HG03342 (cell line): ENCODE data around the gene KAZN.
"Not testable (repeated sequence)": the region's sequence is repeated elsewhere in the genome, so short reads cannot be mapped to it uniquely, and the experiment has no call there.

ENCODE experiments used
- ATAC-seq: cut with Tn5 transposase; IDR thresholded peaks from one replicate; pipeline ENCODE4 v1.9.1; 2021; ENCODE audit warnings: mild to moderate bottlenecking, moderate library complexity; ENCODE audit not compliant: unreplicated experiment

KAZN gene

DNA sequence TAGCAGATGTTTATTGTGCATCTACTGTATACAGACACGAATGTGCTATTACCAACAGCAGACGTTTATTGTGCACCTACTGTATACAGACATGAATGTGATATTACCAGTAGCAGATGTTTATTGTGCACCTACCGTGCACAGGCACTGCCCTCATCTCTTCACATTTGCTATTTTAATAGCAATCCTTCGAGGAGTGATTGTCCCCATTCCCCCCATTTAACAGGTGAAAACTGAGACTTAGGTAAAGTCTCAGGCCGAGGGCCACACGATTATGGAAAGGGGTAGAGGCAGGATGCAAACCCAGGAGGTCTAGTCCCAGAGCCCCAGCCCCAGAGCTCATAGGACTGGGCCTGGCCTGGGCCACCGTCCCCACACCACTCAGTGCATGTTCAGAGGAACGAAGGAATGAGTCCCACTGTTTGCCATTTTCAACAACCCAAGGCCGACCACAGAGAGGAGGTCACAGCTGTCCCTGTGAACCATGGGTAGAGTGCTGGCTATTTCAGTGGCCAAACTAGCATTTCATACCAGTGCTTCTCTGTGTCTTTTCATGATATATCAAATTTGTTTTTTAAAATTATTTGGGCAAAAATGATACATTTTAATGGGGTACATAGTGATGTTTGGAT is 440.6 kb downstream of the KAZN start:
- ATAC-seq, result no peak

DNA sequence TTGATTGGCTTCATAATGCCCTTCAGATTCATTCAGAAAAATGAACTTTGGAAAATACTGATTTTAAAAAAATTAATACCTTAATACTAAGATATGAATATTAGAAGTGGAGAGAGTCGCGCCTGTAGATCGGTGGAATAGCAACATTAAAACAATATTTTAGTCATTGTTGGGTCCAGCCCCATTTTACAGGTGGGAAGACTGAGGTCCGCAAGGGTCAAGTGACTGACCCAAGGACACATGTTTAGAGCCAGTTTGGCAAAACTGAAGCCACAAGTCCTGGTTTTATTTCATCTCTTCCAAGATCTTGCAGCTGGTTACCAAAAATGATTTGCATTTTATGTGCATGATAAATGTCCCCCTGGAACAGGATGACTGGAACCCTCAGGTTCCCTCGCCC is 441.4 kb downstream of the KAZN start:
- ATAC-seq, result no peak

DNA sequence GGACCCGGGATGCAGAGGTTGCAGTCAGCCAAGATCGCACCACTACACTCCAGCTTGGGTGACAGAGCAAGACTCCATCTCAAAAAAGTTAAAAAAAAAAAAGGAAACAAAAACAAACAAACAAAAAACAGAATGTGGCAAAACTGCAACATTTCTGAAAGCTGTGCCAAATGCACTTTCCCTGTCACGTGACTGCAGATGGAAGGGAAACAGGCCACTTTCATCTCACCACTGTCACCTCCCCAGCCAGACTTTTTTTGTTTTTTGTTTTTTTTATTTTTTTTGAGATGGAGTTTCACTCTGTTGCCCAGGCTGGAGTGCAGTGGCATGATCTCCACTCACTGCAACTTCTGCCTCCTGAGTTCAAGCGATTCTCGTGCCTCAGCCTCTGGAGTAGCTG is 442.2 kb downstream of the KAZN start:
- not testable (repeated sequence) for ATAC-seq

DNA sequence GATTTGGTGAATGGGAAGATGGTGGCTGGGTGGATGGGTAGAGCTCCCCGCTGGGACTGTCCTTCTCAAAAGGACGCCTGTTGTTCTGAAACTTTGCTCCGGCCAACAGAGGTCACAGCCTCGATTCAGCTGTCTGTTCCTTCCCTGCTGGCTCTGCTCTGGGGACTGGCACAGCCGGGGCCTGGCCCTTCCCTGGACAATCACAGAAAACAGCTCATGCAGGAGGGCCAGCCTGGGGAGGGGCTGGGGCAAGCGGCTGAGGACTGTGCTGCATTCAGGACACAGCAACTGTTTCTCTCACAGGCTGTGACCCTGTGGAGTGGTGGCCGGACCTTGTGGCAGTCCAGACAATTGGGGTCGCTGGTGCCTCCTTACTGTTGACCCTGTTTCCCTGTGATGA is 444.4 kb downstream of the KAZN start:
- no peak for ATAC-seq

DNA sequence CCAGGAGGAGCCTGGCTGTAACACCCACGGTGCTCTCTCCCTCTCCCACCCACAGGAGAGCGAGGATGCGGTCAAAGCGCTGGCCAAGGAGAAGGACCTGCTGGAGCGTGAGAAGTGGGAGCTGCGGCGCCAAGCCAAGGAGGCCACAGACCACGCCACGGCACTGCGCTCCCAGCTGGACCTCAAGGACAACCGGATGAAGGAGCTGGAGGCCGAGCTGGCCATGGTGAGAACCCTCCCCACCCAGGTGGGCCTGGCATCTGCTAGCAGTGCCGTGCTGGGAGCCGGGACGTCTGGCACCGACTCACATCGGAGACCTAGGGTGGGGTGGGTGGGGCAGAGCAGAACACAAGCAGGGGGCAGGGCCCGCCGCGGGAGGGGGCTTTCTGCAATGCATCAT is 445.4 kb downstream of the KAZN start:
- ATAC-seq, result no peak

DNA sequence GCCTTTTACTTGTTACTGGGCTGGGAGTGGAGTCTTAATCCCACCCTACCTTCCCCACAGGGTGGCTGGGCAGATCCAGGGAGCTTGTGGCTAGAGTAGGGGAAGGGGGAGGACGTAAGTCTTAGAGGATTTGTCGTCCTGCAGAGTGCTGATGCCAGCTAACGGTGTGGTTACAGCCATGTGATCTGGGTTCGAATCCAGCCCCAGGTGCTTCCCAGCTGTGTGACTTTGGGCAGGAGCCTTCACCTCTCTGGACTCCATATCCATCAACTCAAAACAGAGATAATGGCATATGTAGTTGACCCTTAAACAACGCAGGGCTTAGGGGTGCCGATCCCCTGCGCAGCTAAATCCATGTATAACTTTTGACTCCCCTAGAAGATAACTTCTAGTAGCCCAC is 446.6 kb downstream of the KAZN start:
- no peak for ATAC-seq

DNA sequence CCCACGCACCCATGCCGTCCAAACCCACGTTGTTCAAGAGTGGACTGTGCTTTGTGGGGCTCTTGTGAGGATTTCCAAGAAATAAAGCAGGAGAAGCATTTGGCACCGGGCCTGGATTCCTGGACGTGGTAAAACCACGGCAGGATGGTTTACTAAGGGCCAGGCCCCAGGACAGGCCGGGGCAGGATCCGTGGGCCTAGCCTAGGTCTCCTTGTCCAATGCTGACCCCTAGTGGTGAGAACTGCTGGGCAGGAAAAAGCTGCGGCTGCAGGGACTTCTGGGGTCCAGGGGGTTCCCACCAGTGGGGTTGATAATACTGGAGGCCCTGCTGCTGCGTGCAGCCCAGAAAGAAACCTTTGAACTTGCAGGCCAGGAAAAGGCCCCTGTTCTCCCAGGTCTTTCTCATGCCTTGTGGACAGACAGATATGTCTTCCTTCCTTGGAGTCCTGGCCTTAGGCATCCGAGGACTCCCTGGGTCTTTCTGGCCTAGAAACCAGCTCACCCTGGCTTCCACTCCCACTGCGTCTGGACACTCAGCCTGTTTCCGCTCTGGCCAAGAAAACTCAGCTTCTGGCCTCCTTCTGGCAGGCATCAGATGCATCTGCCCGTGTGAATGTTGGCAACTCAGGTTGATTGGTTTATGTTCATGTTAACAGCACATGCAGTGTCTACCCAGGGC is 448.1 kb downstream of the KAZN start:
- ATAC-seq, result no peak

DNA sequence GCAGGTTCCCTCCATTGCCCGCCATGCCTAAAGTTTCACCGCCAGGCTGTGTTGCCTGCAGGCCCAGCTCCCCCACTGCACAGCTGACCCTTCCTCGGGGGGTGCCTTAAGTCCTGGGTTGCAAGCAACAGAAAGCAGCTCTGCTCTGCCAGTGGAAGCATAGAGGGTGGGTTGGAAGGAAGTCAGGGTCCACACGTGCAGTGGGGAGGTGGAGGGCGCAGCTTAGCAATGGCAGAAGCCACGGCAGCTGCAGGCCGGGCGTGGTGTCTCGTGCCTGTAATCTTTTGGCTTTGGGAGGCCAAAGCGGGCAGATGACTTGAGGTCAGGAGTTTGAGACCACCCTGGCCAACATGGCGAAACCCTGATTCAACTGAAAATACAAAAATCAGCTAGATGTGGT is 448.8 kb downstream of the KAZN start:
- ATAC-seq, result no peak

DNA sequence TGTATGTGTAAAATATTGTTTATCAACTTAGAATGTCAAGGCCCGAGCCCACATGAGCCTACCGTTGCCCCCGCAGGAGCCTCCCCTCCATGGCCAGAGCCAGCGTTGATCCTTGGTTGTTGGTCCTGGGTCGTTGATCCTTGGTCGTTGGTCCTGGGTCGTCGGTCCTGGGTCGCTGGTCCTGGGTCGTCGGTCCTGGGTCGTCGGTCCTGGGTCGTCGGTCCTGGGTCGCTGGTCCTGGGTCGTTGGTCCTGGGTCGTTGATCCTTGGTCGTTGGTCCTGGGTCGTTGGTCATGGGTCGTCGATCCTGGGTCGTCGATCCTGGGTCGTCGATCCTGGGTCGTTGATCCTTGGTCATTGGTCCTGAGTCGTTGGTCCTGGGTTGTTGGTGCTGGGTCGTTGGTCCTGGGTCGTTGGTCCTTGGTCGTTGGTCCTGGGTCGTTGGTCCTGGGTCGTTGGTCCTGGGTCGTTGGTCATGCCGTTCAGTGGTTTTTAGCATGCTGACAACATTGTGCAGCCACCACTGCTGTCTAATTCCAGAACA is 450.0 kb downstream of the KAZN start:
- ATAC-seq, result no peak

DNA sequence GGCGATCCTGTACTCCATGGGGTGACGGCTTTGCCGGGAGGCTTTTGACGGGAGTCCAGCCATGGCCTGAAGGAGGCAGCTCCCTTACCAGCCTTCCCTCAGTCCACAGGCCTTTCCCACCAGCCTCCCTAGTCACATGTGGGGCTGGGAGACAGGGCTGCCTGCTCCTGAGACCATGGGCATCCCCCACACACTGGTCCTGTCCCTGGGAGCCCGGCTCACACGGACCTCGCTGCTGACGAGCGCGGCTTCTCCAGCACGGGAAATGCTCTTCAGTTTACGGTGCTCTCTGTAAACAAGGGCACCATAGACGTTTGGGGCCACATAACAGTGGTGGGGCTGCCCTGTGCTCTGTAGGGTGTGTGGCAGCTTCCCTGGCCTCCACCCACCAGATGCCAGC is 450.6 kb downstream of the KAZN start:
- ATAC-seq, result no peak

DNA sequence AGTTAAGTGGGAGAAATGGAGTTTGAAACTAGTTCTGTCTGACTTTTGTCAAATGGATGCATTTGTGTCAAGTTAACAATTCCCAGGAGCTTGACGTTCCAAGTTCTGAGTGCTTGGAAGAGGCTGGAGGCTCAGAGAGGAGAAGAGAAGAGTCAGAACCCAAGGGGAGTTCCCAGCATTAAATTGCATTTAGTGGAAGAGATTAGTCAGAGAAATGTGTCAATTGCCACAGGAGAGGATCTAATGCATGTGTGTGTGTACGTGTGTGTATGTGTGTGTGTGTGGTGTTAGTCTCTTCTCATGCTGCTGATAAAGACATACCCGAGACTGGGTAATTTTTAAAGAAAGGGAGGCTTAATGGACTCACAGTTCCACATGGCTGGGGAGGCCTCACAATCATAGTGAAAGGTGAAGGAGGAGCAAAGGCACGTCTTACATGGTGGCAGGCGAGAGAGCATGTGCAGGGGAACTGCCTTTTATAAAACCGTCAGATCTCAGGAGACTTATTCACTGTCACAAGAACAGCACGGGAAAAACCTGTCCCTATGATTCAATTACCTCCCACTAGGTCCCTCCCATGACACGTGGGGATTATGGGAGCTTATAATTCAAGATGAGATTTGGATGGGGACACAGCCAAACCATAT is 453.5 kb downstream of the KAZN start:
- ATAC-seq, result no peak

DNA sequence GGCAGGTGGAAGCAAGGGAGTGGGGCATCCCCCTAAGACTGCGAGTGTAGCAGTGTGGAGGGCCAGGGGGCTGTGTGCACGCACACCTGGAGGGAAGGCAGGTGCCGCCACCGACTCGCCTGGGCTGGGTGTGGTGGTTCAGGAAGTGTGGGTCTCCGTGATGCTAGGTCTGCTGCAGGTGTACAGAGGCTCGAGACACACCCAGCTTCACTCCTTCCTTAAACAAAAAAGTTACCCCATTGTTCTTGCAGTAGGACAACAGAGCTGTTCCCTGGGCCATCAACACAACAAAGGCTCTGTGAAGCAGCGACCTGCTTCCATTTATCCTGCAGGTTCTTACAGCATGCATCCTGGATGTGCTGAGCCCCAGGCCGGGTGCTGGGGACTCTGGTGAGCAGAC is 454.7 kb downstream of the KAZN start:
- ATAC-seq, result no peak

DNA sequence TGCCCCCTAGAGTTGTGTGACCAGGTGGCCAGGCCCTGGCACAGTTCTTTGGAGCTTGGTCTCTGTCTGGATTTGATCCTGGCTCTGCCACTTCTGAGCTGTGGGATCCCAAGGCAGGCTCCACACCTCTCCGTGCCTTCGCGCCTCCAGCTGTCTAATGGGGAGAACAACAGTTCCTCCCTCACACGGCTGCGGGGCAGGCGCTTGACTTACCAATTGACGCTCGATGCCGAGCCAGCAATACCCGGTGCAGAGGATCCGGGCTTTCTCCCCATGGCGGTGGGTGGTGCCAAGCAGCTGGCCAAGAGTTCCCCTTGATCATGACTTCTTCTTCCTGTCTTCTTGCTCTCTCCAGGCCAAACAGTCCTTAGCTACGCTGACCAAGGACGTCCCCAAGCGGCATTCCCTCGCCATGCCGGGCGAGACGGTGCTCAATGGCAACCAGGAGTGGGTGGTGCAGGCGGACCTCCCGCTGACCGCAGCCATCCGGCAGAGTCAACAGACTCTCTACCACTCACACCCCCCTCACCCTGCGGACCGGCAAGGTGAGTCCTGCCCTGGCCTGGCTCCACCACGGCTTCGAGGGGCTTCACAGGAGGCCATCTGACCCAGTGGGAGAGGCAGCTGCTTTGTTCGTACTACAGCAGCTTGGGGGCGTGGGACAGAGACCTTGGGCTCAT is 457.4 kb downstream of the KAZN start:
- ATAC-seq, result no peak

DNA sequence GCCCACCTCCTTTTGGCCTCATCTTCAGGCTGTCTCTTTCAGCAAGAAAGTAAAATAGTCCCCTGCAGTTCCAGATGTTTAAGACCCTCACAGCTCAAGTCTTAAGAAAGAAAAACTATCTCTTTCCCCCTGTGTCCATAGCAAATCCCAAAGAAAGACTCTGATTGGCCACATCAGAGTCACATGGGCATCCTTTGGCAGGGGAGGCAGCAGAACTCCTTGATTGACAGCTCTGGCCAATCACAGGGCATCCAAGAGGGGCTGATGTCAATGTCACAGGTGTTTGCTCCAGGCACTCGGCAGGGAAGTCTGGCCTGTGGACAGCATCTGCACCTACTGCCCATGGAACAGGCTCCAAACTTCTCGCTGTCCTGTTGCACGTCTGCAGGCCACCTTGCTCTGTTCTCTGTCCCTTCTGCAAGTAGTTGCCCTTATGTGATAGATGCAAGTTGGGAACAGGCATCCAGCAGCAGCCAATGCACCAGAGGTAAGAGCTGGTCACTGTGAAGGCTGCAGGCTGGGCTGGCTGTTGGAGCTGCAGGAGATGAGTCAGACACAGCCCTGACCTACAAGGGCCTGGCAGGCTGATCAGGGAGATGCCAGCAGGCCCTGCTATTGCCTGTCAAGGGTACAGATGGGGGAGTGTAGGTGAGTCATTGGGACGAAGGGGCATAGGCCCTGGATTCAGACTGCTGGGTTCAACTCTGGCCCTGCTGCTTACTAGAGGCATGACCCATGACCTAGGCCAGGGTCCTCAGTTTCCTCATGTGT is 458.2 kb downstream of the KAZN start:
- ATAC-seq, result no peak

DNA sequence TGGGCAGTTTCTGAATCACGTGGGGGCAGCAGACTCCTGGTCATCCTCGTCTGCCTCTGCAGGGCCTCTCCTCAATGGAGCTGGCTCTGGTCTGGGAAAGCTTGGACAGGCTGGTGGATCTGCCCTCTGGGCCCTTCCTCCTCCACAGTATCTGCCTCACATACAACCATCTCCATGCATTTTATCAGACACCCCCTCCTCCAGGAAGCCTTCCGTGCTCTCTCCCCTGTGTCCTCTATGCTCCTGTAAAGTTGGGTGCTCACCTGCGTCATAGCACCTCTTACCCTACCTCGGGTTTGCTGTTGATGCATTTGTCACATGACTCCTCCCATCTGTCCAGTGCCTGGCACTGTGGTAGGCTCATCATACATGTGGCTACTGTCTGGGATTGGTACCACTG is 459.3 kb downstream of the KAZN start:
- ATAC-seq, result no peak

DNA sequence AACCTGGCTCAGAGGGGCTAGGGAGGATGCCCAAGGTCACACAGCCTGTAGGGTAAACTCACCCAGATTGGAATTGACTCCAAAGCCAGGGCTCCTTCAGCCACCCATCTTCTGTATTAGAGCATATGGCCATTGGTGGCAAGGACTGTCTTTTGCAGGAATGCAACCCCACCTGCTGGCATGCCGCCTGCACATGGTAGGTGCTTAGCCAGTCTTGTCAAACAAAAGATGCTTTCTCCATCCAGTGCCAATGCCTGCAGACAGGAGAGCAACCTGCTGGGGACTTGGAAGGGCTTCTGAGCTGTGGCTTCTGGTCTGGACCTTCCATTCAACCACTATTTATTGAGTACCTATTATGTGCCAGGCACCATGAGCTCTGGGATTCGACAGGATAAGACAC is 459.8 kb downstream of the KAZN start:
- ATAC-seq, result no peak

DNA sequence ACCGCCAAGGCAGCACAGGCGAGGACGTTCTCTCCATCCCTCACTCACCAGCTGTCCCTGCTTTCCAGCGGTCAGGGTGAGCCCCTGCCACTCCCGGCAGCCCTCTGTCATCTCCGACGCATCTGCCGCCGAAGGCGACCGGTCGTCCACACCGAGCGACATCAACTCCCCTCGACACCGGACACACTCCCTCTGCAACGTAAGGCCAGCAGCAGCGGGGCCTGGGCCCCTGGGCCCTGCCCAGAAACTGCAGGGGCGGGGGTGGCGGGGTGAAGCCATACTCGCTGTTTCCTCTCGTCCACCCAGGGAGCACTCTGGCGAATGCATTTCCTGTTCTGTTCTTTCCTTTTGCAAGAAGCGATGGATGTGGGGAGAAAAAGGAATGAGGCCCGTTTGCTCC is 461.6 kb downstream of the KAZN start:
- ATAC-seq, result no peak

DNA sequence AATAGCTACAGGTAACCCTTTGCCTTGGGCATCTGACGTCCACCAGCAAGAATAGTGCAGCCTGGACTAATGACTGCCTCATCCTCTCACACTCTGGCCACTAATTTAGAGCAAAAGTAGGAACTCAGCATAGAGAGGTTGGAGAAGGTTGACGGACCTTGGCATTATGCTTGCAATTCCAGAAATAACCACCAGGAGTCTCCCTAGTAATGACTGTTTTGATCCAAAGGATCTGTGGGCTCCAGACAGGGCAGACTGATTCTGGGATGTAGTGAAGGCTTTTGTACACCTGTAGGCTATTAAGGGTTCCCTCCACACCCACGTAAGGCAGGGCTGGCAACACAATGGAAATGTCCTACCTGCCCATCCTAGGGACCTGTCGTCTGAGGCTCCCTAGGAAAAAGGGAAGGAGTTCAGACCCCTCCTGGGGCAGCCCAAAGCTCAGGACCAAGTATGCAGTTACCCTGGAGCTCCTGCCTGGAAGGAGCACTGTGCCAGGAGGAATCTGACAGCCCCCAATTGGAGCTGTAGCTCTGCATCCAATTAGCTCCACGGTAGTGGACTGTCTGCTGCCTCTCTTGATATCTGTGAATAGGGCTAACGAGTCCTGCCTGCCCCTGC is 464.1 kb downstream of the KAZN start:
- no peak for ATAC-seq

DNA sequence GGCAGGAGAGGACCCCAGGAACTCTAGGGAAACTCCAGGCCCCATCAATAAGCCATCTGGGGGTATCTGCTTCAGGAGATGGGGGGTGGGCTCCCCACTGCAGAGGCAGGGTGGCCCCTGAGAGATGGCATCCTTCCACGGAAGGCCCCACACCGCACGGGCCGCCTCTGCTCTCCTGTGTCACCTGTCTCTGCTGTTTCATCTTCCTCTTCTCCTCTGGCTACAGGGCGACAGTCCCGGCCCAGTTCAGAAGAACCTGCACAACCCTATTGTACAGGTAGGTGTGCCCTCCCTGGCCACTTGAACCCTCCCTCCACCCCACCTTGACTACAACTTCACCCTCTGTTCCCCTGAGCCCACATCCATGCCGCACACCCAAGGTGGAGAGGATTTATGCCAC is 464.9 kb downstream of the KAZN start:
- ATAC-seq, result no peak

DNA sequence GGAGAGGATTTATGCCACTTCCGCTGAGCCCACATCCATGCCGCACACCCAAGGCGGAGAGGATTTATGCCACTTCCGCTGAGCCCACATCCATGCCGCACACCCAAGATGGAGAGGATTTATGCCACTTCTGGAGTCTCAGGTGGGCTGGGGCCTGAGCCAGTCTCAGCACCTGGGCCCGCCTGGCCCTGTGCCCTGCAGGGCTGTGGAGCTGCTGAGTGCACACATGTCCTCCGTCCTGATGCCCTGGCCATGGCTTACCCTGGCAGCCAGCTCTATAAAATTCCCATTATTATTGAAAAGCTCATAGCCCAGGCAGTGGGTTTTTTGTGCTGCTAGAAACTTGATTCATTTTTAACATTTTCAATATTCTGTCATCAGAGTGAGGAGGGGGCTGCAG is 465.3 kb downstream of the KAZN start:
- no peak for ATAC-seq
